H1 (cell line): ENCODE measurements around the gene CUL4A. TPM values are rescaled to one million over a fixed set of nuclear protein-coding genes. Genes with fewer than 3 reads are reported as not detected.

Source experiments
- ASH2L ChIP-seq: fragments of 200-600, 300-600 bp; sonication (generic); IDR thresholded peaks from one replicate; pipeline ENCODE4 v1.7.1; 2017; ENCODE audit warnings: low read length
- ATF2 ChIP-seq: IDR thresholded peaks from 2 replicates; pipeline ENCODE4 v1.6.1; 2012; ENCODE audit warnings: low read length, inconsistent platforms
- CBX5 ChIP-seq: fragments of 300-800, 300-1000 bp; sonication (generic); IDR thresholded peaks from 2 replicates; pipeline ENCODE4 v1.7.1; 2016; ENCODE audit warnings: antibody characterized with exemption, low read length, low read depth
- CEBPB ChIP-seq: IDR thresholded peaks from 2 replicates; pipeline ENCODE4 v1.6.1; 2012; ENCODE audit warnings: low read depth, low read length
- CHD7 ChIP-seq: fragments of 300-600 bp; sonication (generic); IDR thresholded peaks from 2 replicates; pipeline ENCODE4 v1.7.1; 2012; ENCODE audit warnings: low read length, moderate library complexity, mild to moderate bottlenecking, inconsistent platforms; ENCODE audit not compliant: insufficient replicate concordance
- EGR1 ChIP-seq: IDR thresholded peaks from 2 replicates; pipeline ENCODE4 v1.6.1; 2011; ENCODE audit warnings: low read depth, low read length, borderline replicate concordance
- HDAC2 ChIP-seq, 2 experiments: fragments of 300-600 bp in 1 of 2; sonication (generic) in 1 of 2; IDR thresholded peaks; 2 replicates each; pipeline ENCODE4 v1.6.1; 2011 to 2012; ENCODE audit warnings: low read depth in 2 of 2, low read length in 2 of 2, mild to moderate bottlenecking in 2 of 2, moderate library complexity in 2 of 2, borderline replicate concordance in 1 of 2, inconsistent platforms in 1 of 2
- JUN ChIP-seq: IDR thresholded peaks from 2 replicates; pipeline ENCODE4 v1.6.1; 2011; ENCODE audit warnings: low read depth, mild to moderate bottlenecking, improper control_type of control experiment, low read length
- NANOG ChIP-seq: IDR thresholded peaks from 2 replicates; pipeline ENCODE4 v1.6.1; 2011; ENCODE audit warnings: low read length, low read depth, mild to moderate bottlenecking, inconsistent platforms; ENCODE audit not compliant: insufficient read depth, poor library complexity, severe bottlenecking
- RFX5 ChIP-seq: IDR thresholded peaks from 2 replicates; pipeline ENCODE4 v1.6.1; 2011; ENCODE audit warnings: low read depth, low read length, improper control_type of control experiment, borderline replicate concordance
- polyA plus RNA-seq, 7 experiments: library from polyadenylated mRNA; depleted of rRNA in 3 of 7; stranded (reverse) in 5 of 7; unstranded in 2 of 7; fragments of >200 nt in 5 of 7; fragments of 200-250 nt in 2 of 7; gene quantifications; 1 replicate in 5 of 7; 2 replicates in 1 of 7; 4 replicates in 1 of 7; pipeline versions ENCODE4 v1.2.1 to v1.2.3, GENCODE V29; 2011 to 2013; ENCODE audit warnings: missing spikeins in 2 of 7, mixed read lengths in 2 of 7
- total RNA-seq: library from RNA; stranded (reverse); fragmentation: NEBNext Ultra II Directional; extraction: Animal tissue kit (Norgen Biotek cat#: 25700); gene quantifications from 2 replicates; pipeline ENCODE4 v1.2.1, GENCODE V29; 2021

Gene CUL4A
- total and polyA plus RNA-seq, 2 of the 8 experiments (the other 6 are each of a cell fraction or from before 2014, with no cell fraction given), result 54.7 to 101 TPM

- TF ChIP-seq CHD7, result no peak
- TF ChIP-seq JUN, result no peak
- TF ChIP-seq ATF2, result no peak
- no peak for TF ChIP-seq HDAC2 (IDR thresholded peaks at IDR 0.05; ENCODE audit: borderline replicate concordance in 1 of 2, low read depth in 2 of 2, low read length in 2 of 2)
- TF ChIP-seq RFX5, result no peak
- TF ChIP-seq ASH2L, result no peak
- TF ChIP-seq CEBPB, result no peak
- no peak for TF ChIP-seq NANOG
- TF ChIP-seq CBX5, result no peak
- no peak for TF ChIP-seq EGR1
Observed at GRCh38 chr13:113239357-113239756, 29.9 kb downstream of the CUL4A start (continued).
